Heart left ventricle (tissue), 16 donors: ENCODE results near the gene GDF2. TPM values are rescaled to one million over a fixed set of nuclear protein-coding genes. Genes with fewer than 3 reads are reported as not detected.

Experiments
- ATAC-seq, 4 donors: fragments of 200-7000 bp; cut with Tn5 transposase; one replicate each; pipeline ENCODE4 v1.9.1; 2020 to 2022; ENCODE audit warnings: moderate library complexity in 4 of 4, mild to moderate bottlenecking in 3 of 4, moderate number of reproducible peaks in 1 of 4
- DNase-seq, 5 donors: peaks; one replicate each; pipeline ENCODE4 v3.0.0-alpha.2; 2020
- H3K27ac ChIP-seq, 12 donors: fragments of 200-600 bp; sonication (generic) in 4 of 12; one replicate each; pipeline versions ENCODE4 v1.5.0 to v1.8.0; 2016 to 2022; ENCODE audit warnings: mild to moderate bottlenecking in 2 of 12
- H3K27me3 ChIP-seq, 9 donors: fragments of 200-600 bp; sonication (generic) in 2 of 9; one replicate each; pipeline versions ENCODE4 v1.5.1 to v1.8.0; 2016 to 2022; ENCODE audit warnings: mild to moderate bottlenecking in 3 of 9
- H3K36me3 ChIP-seq, 9 donors: fragments of 200-600 bp; sonication (generic) in 2 of 9; one replicate each; pipeline versions ENCODE4 v1.5.0 to v1.8.0; 2018 to 2022; ENCODE audit warnings: mild to moderate bottlenecking in 2 of 9
- H3K4me1 ChIP-seq, 12 donors: fragments of 200-600 bp; sonication (generic) in 4 of 12; one replicate each; pipeline versions ENCODE4 v1.5.0 to v1.8.0; 2016 to 2022; ENCODE audit warnings: mild to moderate bottlenecking in 3 of 12
- H3K4me3 ChIP-seq, 12 donors: fragments of 200-600 bp; sonication (generic) in 4 of 12; one replicate each; pipeline versions ENCODE4 v1.5.0 to v1.8.0; 2017 to 2022; ENCODE audit warnings: mild to moderate bottlenecking in 9 of 12, moderate library complexity in 4 of 12
- H3K9me3 ChIP-seq, 12 donors: fragments of 200-600 bp; sonication (generic) in 4 of 12; one replicate each; pipeline versions ENCODE4 v1.5.0 to v1.8.0; 2016 to 2022; ENCODE audit warnings: mild to moderate bottlenecking in 1 of 12
- CTCF ChIP-seq, 12 donors: fragments of 200-600 bp; sonication (generic) in 4 of 12; IDR thresholded peaks; one replicate each; pipeline versions ENCODE4 v1.5.0 to v1.8.0; 2018 to 2022; ENCODE audit warnings: antibody characterized with exemption in 12 of 12, mild to moderate bottlenecking in 5 of 12
- POLR2A ChIP-seq, 2 donors: fragments of 450-650 bp; IDR thresholded peaks; one replicate each; pipeline ENCODE4 v1.6.1; 2017; ENCODE audit warnings: antibody characterized with exemption in 2 of 2, mild to moderate bottlenecking in 2 of 2, moderate library complexity in 2 of 2
- WGBS, 4 donors: extraction: QIAGEN DNeasy Blood & Tissue Kit in 2 of 4; methylation state at CpG; one replicate each; pipeline versions ENCODE4 v1.1.5 to v1.1.7; 2013 to 2018; 5-methylcytosine and 5-hydroxymethylcytosine counted together
- intact Hi-C, 10 donors: fragments of 100-400 bp; cut with DNase I; formaldehyde crosslinking; loops; one replicate each; pipeline versions ENCODE4 v1.11.1 to v1.14.2; 2022
- polyA plus RNA-seq, 2 donors: library from polyadenylated mRNA; stranded (reverse); fragments of 200-250 nt; gene quantifications; one replicate each; pipeline ENCODE4 v1.2.3, GENCODE V29; 2013
- total RNA-seq, 9 donors: library from RNA; depleted of rRNA in 2 of 9; stranded (reverse); fragments of >200 nt in 2 of 9; fragmentation: NEBNext Ultra II Directional in 3 of 9; extraction: Animal tissue kit (Norgen Biotek cat#: 25700) in 3 of 9; gene quantifications; one replicate each; pipeline versions ENCODE4 v1.1.0 to v1.2.4, GENCODE V29; 2016 to 2023
- donor health status: ischemic (EF 13 %, LVEDD 7.1; RV severe dilation, severe dysfunction).
- donor health status: healthy with polysubstance abuse.
- donor health status: DM: no; HTN: yes; CAD: no.
- donor health status: DM: no; HTN: no; CAD: no.
- donor health status: ischemic (EF 25% LVEDD 6.9; RV normal size, moderate dysfunction).
- donor health status: ischemic (EF 25% LVEDD 5.7; RV mildly dilated, moderate dysfunction).
- donor health status: healthy.
- donor health status: DM: yes; HTN: yes; CAD: no.
- donor health status: ischemic (EF 35%, LVEDD 5.7; RV mildly dilated, moderate dysfunction).
- donor health status: nonischemic (EF 11% LVEDD 7.7; RV severe dilation, severe dysfunction).
- donor health status: DM: yes; HTN: yes; CAD: no.
- donor health status: PGD.
- donor health status: ischemic (EF 29% LVEDD 5.4; RV normal size, mild dysfunction).
- donor health status: nonischemic (EF 23%, LVEDD 6.1; RV moderate dilation, normal function).

The GDF2 gene
- total and polyA plus RNA-seq, 11 donors = not detected

GRCh38 chr10:47303105-47303504, 19.1 kb upstream of the GDF2 start:
- Histone ChIP-seq H3K4me1 (peaks cover 0 to 13% (median 5%) of the 10 kb centered on the region in 12 donors), H3K36me3 (no peaks in the 10 kb centered on the region), H3K27me3 (peaks cover 0 to 43% (median 17%) of the 10 kb centered on the region in 9 donors), H3K27ac (no peak overlapping the region), H3K4me3 (no peak overlapping the region), H3K9me3 (no peaks in the 10 kb centered on the region)
- ATAC-seq (no peak), DNase-seq (no peak)
- 88 to 96% (median 89%) methylated on average over 7 of the region's 7 CpGs for WGBS, 4 donors
- no peak for TF ChIP-seq POLR2A (IDR thresholded peaks at IDR 0.05)
- no peak for TF ChIP-seq CTCF (IDR thresholded peaks at IDR 0.05)
- intact Hi-C loops = no loop called here

DNA sequence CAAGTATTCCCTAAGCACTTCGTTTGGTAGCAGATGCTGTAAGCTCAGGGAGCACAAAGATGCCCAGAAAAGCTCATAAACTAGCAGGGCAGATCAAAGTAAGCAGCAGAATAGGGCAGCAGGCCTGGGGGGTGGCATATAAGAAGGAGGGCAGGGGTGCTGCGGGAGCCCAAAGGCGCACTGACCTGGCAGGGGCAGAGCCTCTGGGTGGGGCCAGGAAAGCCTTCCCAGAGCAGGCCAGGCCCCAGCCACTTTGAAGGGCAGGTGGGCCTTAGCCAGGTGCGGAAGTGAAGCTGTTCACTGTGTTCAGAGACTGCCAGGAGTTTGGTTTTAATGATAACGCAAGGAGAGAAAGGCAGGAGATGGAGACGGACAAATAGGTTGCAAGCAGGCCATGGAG, 18.4 kb upstream of the GDF2 start:
- intact Hi-C loops = no loop called here
- H3K27me3 ChIP-seq = peaks cover 0 to 40% (median 17%) of the 10 kb centered on the region in 9 donors
- H3K27ac ChIP-seq = no peak overlapping the region
- no peaks in the 10 kb centered on the region for H3K36me3 ChIP-seq
- no peak for DNase-seq
- no peaks in the 10 kb centered on the region for H3K9me3 ChIP-seq
- no peak overlapping the region for H3K4me3 ChIP-seq
- TF ChIP-seq POLR2A (IDR thresholded peaks at IDR 0.05) (no peak), CTCF (IDR thresholded peaks at IDR 0.05) (no peak)
- 87 to 89% (median 87%) methylated on average over 6 of the region's 6 CpGs for WGBS, 4 donors
- ATAC-seq = no peak
- H3K4me1 ChIP-seq = peaks cover 0 to 13% (median 5%) of the 10 kb centered on the region in 12 donors

GRCh38 chr10:47305566-47305965, 16.7 kb upstream of the GDF2 start:
- peaks cover 0 to 34% (median 11%) of the 10 kb centered on the region in 9 donors for H3K27me3 ChIP-seq
- no peak for ATAC-seq
- 54 to 68% (median 64%) methylated on average over 2 of the region's 2 CpGs for WGBS, 4 donors

More at GRCh38 chr10:47305566-47305965, 16.7 kb upstream of the GDF2 start:
- no peaks in the 10 kb centered on the region for H3K9me3 ChIP-seq
- no peaks in the 10 kb centered on the region for H3K36me3 ChIP-seq
- no peak for TF ChIP-seq POLR2A (IDR thresholded peaks at IDR 0.05)
- TF ChIP-seq CTCF (IDR thresholded peaks at IDR 0.05) = no peak
- no peak overlapping the region for H3K4me3 ChIP-seq
- intact Hi-C loops = no loop called here
- H3K27ac ChIP-seq = no peak overlapping the region
- DNase-seq = no peak
- peaks cover 0 to 5% (median 1%) of the 10 kb centered on the region in 12 donors for H3K4me1 ChIP-seq
